Inflammatory macrophage (primary cell): ENCODE results near the gene PLA2G2F.
"Not testable (repeated sequence)": the region's sequence is repeated elsewhere in the genome, so short reads cannot be mapped to it uniquely, and the experiment has no call there.

Experiments
- DNase-seq, 2 donors: peaks; one replicate each; pipeline ENCODE4 v3.0.0-alpha.2; 2020 to 2022

The PLA2G2F gene

DNA sequence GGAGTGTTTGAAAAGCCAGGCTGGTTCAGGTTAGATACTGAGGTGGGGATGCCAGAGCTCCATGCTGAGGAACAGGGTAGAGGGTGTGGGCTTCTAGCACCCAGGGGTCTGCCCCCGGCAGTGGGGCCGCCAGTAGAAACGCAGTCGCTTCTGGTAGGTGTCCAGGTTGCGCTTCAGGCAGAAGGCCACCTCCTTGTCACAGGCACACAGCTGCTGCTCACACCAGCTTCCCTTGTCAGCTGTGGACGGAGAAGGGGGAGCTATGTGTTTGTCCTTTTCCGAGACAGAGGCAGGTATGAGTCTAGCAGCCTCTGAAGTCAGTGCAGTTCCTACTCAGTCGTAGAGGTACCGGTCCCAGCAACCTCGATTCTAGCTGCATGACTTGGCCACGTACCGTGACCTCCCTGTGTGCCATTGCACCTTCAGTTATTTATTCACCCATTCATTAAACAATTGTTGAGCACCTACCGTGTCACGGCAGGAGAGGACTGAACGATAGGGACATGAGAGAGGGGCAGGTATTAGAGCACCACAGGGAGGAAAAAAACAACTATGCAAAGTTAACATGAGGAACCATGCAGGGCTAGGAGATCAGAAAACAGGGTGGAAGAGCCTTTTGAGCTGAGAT lies 25.0 kb upstream of the PLA2G2F start:
- DNase-seq: no peak

- no peak for DNase-seq
Measured at GRCh38 chr1:20115479-20115878, 23.6 kb upstream of the PLA2G2F start.

DNA sequence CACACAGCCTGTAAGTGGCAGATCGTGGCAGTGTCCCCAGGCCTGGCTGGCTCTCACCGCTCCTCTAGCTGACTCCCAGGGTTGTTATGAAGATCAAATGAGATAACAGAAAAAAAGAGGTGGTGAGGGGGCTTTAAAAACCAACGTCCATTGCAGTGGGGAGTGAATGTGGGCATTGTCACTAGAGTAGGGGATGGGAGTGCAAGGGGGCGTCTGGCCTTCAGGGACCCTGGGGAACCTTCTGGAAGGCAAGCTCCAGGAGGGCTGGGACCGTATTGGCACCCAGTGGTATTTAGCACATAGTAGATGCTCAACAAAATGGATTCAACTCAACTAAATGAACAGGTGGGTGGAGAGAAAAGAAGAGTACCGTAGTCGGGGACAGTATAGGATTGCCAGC lies 23.2 kb upstream of the PLA2G2F start:
- DNase-seq: no peak

DNA sequence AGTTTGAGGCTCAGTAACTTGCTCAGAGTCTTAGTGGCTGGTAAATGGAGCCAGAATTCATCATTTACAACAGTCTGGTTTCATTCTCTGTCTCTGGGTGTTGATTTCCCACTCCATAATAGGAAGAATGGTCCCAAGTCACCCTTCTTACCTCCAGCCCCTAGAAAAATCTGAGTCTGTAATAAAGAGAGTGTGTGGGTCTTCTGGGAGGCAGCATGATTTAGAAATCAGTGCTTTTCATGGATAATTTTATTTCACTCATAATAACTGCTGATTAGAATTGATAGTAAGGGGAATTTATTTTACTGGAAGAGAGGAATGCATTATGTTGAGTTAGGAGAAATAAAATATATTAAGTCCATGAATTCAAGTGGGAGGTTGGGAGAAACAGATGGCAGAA lies 21.9 kb upstream of the PLA2G2F start:
- DNase-seq: no peak

DNA sequence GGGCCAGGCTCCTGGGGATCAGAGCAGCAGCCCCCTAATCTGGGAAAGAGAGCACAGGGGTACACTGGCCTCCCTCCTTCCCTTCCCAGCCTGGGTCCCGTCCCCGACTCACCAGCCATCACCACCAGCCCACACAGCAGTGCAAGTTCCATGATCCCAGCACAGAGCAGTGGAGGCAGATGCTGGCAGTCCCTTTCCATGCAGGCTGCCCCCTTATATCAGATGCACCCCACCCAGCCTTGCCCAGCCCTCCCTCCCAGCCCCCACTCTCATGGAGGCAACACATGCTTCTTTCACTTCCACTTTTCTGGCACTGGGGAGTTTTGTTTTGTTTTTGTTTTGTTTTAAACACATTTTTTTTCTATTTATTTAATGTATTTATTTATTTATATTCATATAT lies 19.8 kb upstream of the PLA2G2F start, which contains the start of gene PLA2G2D:
Gene PLA2G2D, minus strand, starts transcription at position 190 of the 400 bp plus-strand sequence. Its CDS starts 38 bp downstream, at position 152.
- no peak for DNase-seq

- DNase-seq: no peak
Measured at GRCh38 chr1:20120796-20121195, 18.3 kb upstream of the PLA2G2F start.

GRCh38 chr1:20123722-20124455 lies 15.2 kb upstream of the PLA2G2F start:
- DNase-seq: no peak

GRCh38 chr1:20124456-20125057 lies 14.6 kb upstream of the PLA2G2F start:
- no peak for DNase-seq

- no peak for DNase-seq
Measured at GRCh38 chr1:20125100-20125499, 14.0 kb upstream of the PLA2G2F start.

DNA sequence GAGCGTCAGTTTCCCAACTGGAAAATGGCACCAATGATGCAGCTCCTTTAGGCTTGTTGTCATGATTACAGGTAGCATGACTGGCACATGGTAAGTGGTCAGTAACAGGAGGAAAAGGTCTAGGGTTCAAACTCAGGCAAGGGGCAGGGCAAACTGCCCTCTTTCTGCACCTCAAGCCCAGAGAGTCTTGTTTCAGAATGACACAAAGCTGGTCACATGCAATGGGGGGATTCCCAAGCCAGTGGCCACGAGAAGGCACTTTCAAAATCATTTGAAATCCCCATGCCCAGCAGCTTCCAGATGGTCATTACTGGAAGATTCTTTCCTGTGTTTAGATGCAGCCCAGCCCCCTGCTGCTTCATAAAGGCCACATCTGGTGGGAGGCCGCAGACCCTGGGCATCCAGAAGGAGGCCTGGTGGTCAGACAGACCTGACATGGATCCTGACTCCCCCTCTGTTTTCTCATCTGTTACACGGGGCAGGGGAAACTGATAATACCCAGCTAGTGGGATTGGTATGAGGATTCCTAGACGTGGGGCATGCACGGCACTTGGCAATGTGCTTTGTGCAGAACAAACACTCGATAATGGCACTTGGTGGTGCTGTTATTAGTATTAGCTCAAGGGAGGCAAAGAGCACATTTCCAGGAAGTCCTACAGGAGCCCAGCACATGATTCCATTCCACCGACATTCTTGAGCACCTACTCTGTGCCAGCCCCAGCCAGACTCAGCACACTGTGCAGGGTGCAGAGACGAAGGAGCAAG lies 12.9 kb upstream of the PLA2G2F start:
- DNase-seq: peak in 1 of 2 donors; percentile 45

GRCh38 chr1:20126806-20127440 lies 12.2 kb upstream of the PLA2G2F start:
- no peak for DNase-seq

DNA sequence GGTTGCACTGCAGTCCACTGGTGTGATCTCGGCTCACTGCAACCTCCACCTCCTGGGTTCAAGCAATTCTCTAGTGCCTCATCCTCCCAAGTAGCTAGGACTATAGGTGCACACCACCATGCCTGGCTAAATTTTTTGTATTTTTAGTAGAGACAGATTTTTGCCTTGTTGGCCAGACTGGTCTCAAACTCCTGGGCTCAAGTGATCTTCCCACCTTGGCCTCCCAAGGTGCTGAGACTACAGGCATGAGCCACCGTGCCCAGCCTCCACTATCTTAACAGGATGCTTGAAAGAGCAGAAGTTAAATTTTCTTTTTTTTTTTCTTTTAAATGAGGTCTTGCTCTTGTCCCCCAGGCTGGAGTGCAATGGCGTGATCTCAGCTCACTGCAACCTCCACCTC lies 8.6 kb upstream of the PLA2G2F start:
- not testable (repeated sequence) for DNase-seq

DNA sequence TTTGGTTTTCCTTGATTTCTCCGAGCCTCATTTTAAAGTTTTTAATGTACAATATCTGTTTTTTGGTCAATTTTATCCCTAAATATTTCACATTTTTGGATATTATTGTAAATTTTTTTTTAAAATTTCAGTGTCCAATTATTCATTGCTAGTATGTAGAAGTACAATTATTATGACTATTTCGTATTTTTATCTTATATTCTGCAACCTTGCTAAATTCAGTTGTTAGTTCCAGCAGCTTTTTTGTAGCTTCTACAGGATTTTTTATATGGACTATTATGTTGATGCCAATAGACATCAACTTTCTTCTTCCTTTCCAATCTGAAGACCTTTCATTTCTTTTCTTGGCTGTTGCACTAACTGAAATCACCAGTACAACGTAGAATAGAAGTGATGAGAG lies 4.1 kb upstream of the PLA2G2F start:
- DNase-seq: no peak

GRCh38 chr1:20136249-20136648 lies 2.9 kb upstream of the PLA2G2F start:
- DNase-seq: no peak

DNA sequence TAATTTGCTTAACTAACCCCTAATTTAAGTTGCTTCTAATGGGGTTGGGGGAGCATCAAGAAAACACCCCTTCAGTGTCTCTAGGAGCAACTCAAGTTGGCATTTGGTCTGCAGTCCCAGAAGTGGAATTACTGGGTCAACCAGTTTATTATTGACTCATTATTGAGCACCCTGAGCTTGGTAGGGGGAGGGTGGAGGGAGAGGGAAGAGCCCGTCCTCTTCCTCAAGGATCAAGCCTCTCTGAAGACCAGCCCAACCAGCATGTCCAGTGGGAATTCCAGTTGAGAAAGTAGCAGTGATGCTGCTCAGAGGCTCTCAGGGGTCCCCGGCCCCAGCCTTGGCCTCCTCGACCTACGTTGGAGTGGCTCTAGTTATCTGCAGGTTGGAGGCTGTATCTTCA lies 2.1 kb upstream of the PLA2G2F start:
- no peak for DNase-seq

- no peak for DNase-seq
Measured at GRCh38 chr1:20137604-20138003, 1.5 kb upstream of the PLA2G2F start.

- no peak for DNase-seq
Measured at GRCh38 chr1:20138346-20138745, 777 bp upstream of the PLA2G2F start.

- no peak for DNase-seq
Measured at GRCh38 chr1:20139776-20140612, 871 bp downstream of the PLA2G2F start.

- no peak for DNase-seq
Measured at GRCh38 chr1:20141001-20141400, 1.9 kb downstream of the PLA2G2F start.

GRCh38 chr1:20141466-20141865 lies 2.3 kb downstream of the PLA2G2F start:
- DNase-seq: no peak

GRCh38 chr1:20142001-20142710 lies 3.0 kb downstream of the PLA2G2F start:
- no peak for DNase-seq
